HG03378 (cell line): ENCODE measurements around the gene STARD10.

Experiments
- ATAC-seq: cut with Tn5 transposase; IDR thresholded peaks from one replicate; pipeline ENCODE4 v1.9.1; 2021; ENCODE audit warnings: mild to moderate bottlenecking, moderate library complexity; ENCODE audit not compliant: unreplicated experiment

STARD10 gene

DNA sequence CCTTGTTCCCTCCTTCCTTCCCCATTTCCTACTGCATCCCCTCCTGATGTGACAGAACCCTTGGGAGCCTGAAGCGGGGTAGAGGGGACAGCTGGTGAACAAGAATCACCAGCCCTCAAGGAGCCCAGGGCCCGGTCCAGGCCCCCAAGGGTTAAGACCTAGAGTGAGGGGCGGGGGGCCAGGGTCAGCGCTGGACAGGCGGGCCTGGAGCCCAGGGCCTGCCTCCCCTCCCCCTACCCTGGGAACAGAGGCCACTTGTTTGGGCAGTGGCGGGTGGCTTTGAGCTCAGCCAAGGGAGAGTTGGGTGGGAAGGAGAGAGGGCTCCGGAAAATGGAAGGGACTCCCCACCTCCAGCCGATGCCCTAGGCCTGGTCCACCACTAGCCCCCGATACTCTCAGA, 43.8 kb downstream of the STARD10 start:
- no peak for ATAC-seq

DNA sequence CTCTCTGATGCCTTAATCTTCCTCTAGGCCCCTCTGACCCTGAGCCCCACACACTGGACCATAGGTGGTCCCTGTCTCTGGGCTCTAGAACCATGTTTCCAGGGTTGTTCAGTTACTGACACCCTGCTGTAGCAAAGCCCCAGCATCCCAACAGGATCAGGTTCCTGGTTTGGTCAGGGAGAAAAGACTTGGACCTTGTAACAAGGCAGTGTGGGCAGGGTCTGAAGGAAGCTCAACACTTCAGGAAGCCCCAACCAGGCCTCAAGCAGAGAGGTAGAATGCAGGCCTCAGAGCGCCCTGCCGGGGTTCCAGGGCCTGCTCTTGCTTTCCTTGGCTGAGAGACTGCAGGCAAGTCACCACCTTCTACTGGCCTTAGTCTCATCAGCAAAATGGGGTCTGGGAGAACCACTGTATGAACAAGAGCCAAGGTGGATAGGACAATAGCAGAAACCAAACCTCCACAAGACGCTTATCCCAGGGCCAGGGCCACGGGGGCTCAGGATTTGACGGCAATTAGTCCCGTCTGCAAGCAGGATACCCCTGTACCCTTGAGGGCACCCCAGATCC, 46.5 kb downstream of the STARD10 start:
- no peak for ATAC-seq

DNA sequence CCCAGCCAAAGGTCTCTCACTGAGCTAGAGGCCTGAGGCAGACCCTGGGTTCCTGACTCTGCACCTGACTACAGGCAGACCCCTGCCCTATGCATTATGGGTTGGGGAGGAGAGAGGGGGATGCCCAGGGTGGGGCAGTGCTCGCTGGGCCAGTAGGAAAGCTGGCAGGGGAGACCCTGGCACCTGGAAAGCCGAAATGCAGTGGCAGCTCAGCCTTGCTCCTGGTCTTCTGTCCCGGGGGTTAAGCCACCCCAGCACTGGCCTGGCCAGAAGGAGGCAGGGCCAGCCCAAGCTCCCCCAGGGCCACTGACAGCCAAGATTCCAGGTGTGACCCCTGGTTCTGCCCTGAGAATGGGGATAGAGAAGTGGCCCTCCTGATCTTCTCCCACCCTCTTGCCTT, 47.0 kb downstream of the STARD10 start:
- no peak for ATAC-seq

GRCh38 chr11:72745925-72746550, 47.8 kb downstream of the STARD10 start:
- no peak for ATAC-seq

DNA sequence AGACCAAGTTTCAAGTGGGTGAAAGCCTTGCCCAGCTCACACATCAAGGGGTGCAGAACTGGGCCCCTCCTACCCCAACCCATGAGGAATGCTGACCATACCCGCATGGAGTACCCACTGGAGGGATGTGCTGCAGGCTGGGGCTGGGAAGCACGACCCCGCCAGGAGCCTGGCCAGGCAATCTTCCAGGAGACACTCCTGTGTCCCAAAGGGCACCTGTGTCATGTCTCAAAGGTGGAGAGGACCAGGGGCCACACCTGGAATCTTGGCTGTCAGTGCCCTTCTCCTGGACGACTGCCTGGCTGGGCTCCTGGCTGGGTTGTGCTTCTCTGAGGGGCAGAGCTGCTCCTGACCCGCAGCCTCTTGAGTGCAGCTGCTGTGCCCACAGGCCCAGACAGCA, 48.3 kb downstream of the STARD10 start:
- ATAC-seq = no peak

- ATAC-seq = no peak
Observed at GRCh38 chr11:72744474-72744873, 49.4 kb downstream of the STARD10 start.

GRCh38 chr11:72743321-72744221, 50.3 kb downstream of the STARD10 start:
- no peak for ATAC-seq

DNA sequence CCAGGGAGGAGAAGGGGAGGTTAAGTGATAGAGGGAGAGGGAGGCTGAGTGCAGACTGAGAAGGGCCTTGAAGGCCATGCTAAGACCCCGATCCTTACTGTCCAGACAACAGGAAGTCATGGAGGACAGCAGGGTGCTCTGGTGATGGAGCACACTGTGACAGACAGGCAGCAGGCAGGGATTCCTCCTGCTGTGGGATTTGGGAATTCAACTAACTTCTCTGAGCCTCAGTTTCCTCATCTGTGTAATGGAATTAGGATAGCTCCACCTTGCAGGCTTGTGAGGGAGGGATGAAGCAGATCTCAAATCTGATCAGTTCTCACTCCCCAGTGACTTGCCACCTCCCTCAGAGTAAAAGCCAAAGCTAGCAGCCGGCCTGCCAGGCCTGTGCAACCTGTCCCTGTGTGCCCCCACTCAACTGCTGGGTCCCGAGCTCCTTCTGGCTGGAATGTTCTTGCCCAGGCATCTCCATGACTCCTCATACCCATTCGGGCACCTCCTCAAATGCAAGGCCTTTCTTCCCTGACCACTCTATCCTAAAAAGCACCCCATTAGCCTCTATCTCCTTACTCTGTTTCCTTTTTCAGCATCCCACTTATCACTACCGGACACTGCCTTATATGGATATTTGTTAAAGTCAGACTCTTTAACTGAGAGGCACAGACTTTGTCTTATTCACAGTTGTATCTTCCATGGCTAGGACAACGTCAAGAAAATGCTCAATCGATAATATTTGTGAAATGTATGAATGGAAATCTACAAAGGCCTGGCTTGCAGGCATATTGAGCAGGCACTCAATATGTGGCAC, 51.1 kb downstream of the STARD10 start:
- no peak for ATAC-seq

GRCh38 chr11:72741849-72742512, 51.9 kb downstream of the STARD10 start:
- no peak for ATAC-seq

GRCh38 chr11:72741429-72741833, 52.4 kb downstream of the STARD10 start:
- no peak for ATAC-seq

DNA sequence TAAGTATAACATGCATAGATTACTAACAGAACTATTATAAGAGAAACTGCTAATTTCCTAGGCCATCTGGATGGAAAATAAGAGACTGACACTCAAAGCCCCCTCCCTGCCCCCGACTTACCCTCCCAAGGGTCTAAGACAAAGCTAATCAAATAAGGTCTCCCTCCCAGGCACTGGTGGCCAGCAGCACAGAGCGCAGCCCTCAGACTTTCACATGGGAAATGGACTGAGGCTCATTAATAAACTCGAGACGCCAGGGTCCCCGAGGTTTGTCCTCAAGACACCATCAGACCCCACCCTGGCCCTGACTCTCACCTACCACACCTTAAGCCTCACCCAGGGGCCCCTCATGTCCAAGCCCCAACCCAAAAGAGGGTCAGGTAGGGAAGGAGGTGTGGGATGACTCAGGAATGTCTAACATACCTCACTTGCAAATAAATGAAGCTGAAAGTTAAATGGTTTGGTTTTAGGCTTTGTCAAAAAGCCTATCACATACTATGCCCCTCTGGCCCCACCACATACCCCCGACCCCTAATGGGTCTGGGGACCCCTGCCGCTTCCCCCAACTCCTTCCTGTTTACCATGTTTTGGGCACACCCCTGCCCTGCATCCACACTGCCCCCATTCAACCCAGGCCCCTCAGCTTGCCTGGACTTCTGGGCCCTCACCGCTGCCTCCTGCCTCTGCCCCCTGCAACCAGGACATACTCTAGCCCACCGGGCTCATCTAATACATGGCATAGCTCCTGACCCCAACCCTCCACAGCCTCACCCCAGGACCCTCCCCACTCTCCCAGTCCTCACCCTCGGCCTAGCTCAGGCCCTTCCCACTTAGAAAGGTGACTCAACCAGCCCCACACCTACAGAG, 53.1 kb downstream of the STARD10 start:
- no peak for ATAC-seq

GRCh38 chr11:72740060-72740424, 53.8 kb downstream of the STARD10 start:
- no peak for ATAC-seq

DNA sequence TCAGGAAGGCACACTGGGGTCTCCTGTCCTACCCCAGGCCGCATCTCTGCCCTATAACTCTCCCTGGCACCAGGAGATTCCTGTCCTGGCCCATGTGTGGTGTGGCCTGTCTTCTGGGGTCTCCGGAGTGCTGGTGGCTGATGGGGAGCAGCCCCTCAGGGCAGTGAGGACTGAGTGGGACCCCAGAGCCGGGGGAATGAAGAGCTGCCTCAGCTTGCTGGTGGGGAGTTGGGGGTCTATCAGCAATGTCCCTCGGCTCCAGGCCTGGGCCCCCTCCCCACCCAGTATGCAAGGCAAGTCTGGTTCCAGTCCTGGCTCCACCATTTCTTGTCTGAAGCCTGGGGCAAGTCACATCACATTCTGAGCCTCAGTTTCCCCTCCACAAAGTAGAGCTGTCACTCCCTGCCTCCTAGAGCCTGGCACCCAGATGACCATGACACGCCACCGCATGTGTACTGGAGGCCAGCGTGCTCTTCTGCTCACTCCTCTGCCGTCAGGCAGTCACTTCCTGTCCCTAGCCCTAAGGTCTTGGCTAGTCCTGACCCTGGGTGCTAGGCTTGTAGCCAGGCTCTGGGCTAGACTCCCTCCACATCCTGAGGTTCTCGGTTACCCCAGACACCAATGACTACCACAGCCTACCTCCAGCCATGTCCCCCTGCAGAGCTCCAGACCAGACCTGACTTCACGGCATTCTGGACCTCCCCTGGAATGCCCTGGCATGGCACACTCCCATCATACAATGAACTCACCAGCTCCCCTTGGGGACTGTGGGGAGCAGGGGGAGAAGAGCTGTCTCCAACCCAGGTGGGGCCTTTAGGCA, 54.4 kb downstream of the STARD10 start:
- ATAC-seq = no peak

DNA sequence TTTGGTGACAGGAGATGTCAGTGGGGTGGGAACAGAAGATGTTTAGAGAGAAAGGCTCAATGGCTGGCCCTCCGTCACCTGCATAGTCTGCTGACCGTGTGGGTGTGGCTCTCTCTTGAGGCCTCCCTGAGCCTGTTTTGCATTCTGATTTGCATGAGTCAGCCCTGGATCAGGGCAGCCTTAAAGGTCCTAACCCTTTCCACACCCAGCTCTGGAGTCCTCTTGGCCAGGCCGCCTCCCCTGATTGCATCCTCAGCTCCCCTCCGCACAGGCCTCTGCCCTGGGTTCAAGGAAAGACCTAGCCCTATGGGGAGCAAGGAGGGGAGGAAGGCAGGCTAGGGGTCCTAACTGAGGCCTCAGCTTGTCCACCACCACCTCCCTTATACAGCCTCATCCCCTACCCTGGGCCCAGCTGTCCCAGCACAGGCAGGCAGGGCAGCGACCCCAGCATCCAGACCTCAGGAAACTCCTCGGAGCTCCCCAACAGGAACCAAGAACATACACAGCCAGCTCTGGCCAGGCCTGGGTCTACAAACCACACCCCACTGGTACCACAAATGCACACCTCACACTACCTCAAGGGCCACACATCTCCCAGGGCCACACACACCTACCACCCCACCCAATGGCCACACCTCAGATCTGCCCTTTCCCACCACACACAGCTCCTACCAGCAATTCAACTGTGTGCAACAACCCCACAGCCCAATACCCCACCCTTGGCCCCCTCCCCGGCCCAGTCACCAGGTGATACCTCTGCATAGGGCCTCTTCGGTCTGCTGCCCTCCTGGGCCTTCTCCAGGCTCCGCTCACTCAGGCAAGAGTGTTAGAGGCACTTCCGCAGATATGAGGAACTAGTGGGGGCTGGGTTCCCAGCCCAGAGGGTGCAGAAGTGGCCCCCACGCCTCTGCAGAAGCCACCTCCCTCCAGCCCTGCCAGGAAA, 55.4 kb downstream of the STARD10 start:
- no peak for ATAC-seq

- no peak for ATAC-seq
Observed at GRCh38 chr11:72737336-72737735, 56.5 kb downstream of the STARD10 start.

- no peak for ATAC-seq
Observed at GRCh38 chr11:72736452-72737069, 57.3 kb downstream of the STARD10 start.

- ATAC-seq = no peak
Observed at GRCh38 chr11:72735495-72736027, 58.3 kb downstream of the STARD10 start.
